ENCODE measurements around the gene GATB.

GATB gene

DNA sequence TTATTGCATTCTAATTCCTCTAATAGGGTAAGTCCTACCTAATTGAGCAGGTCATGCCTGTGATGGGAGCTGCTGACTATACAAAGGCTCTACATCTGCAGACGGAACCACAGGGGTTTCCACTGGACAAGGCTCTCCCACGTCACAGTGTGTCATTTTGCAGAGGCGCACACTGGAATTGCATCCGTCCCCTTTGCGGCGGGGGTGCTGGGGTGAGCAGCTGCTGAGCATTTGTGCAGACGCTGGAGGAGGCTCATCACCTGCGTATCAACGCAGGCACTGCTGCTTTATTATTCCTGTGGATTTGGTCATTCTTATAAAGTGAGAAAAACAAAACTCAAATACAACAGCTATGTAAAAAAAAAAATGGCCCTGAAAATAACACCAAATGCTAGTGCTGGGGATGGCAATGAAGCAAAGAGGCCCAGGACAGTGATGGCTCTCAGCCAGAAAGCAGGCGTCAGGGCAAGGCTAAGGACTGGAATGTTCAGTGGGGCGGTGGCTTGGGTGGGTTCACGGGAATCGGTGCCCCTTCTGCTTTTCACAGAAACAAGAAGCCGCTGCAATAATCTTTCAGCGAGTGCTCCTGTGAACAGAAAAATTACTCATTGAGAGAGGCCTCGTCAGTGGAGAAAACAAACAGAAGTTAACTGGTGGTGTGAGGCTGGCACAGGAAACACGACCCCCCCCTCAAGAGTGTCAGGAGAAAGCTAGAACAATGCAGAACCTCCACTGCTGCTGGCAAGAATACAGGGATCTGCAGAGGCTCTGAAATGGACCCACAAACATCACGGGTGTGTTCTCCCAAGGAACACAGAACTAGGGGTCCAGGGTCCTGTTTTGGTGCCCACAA lies 67.8 kb downstream of the GATB start:
- DNase-seq (ENCODE audit: low read depth, low spot score) = no peak
- no peak for TF ChIP-seq CTCF (IDR thresholded peaks at IDR 0.05; ENCODE audit: insufficient read depth, low read length, missing control alignments)
- POLR2A ChIA-PET = no interaction called here
- CTCF ChIA-PET = no interaction called here
- no peak overlapping the region for H3K4me3 ChIP-seq (ENCODE audit: low read depth, low read length)

- no peak for TF ChIP-seq CTCF (IDR thresholded peaks at IDR 0.05; ENCODE audit: insufficient read depth, low read length, missing control alignments)
- no peak overlapping the region for H3K4me3 ChIP-seq (ENCODE audit: low read depth, low read length)
- POLR2A ChIA-PET = no interaction called here
- CTCF ChIA-PET = interaction anchor here (2.1 kb wide), 1 partner anchor 17 kb away, joined by 7 read pairs; no protein-coding TSS in a partner anchor
- no peak for DNase-seq (ENCODE audit: low read depth, low spot score)
Measured at GRCh38 chr4:151692443-151692782, 68.4 kb downstream of the GATB start.

DNA sequence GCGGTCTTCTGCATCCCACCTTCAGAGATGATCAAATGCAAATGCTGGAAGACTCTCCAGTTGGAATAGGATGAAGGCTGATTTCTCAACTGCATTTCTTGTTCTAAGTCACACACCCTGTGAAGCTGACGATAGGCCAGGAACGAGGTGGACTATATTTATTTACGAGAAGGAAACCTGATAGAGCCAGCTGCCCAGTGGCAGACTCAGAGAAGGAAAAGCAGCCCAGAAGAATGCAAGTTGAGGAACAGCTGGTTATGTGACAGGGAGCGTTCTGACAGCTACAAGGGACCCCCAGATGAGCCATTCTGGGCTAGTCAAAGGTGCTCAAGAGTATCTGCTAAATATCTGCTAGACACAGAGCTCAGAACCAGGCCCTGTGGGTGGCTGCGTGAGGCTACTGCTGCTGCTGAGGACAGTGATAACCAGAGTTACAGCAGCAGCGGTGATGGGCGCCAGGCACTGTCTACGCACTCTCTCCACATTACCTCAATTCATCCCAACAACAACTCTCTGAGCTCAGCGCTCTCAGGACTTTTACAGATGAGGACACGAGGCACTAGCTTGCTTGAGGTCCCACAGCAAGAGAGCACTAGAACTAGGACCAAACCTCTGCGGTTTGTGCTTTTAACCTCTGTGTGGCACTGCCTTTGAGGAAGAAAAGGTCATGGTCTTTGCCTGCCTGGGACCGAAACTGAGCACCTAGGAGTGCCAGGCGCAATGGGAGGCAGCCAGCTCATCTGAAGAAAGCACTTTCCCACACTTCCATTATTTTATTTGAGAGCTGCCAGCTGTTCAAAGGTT lies 69.0 kb downstream of the GATB start:
- POLR2A ChIA-PET = no interaction called here
- CTCF ChIA-PET = interaction anchor here (2.1 kb wide), 1 partner anchor 16 kb away, joined by 7 read pairs; no protein-coding TSS in a partner anchor
- no peak for DNase-seq (ENCODE audit: low read depth, low spot score)
- TF ChIP-seq CTCF (IDR thresholded peaks at IDR 0.05; ENCODE audit: insufficient read depth, low read length, missing control alignments) = no peak
- H3K4me3 ChIP-seq (ENCODE audit: low read depth, low read length) = no peak overlapping the region

- POLR2A ChIA-PET = interaction anchor here (0.6 kb wide), 2 partner anchors 12 to 17 kb away, joined by 3 read pairs; no protein-coding TSS in a partner anchor
- CTCF ChIA-PET = interaction anchor here (1.1 to 2.1 kb wide), 2 partner anchors 15 to 414 kb away, joined by 3 to 7 read pairs; partner anchors contain the start of gene PRSS48
- no peak overlapping the region for H3K4me3 ChIP-seq (ENCODE audit: low read depth, low read length)
- no peak for TF ChIP-seq CTCF (IDR thresholded peaks at IDR 0.05; ENCODE audit: insufficient read depth, low read length, missing control alignments)
- no peak for DNase-seq (ENCODE audit: low read depth, low spot score)
Measured at GRCh38 chr4:151690876-151691275, 69.9 kb downstream of the GATB start.

DNA sequence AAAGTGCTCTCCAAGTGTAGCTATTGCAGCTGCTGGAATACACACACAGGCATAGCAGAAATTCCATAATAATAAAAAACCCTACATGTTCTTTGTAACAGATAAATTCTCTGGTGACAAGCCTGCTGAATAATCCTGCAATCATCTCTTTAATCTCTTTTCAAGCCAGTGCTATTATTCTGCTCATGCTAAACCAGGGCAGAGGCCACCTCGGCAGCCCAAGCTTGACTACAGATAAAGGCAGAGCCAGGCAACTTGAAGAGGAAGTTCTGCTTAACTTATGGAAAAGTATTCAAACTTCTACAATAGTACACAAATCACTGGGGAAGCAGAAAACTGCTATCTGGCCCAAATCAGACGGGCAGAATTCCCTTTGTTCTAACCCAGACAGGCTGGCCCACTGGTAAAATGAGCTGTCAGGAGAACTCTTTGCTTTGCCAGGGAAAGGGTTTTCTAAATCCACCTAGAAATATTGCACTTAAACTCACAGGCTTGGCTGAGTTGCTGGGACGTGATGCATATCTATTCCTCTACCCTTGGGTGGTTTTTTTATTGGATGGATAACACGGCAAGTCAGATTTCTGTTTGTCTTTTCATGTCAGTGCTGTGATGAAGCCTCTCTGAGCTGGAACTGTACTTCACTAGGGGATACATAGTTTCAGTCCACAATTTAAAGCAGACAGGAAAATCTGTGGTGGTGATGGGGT lies 70.5 kb downstream of the GATB start:
- DNase-seq (ENCODE audit: low read depth, low spot score) = peak; percentile 29
- CTCF ChIA-PET = interaction anchor here (1.1 to 2.1 kb wide), 2 partner anchors 15 to 414 kb away, joined by 3 to 7 read pairs; partner anchors contain the start of gene PRSS48
- TF ChIP-seq CTCF (IDR thresholded peaks at IDR 0.05; ENCODE audit: insufficient read depth, low read length, missing control alignments) = no peak
- POLR2A ChIA-PET = interaction anchor here (0.6 kb wide), 2 partner anchors 13 to 18 kb away, joined by 3 read pairs; no protein-coding TSS in a partner anchor
- no peak overlapping the region; the same call in 1 of the 2 replicates for H3K4me3 ChIP-seq (ENCODE audit: low read depth, low read length)

All from AG04449 (cell line).